PC-3 (cell line): ENCODE results near the gene PCBP3. TPM values are rescaled to one million over a fixed set of nuclear protein-coding genes. Genes with fewer than 3 reads are reported as not detected.

Source experiments
- ATAC-seq: fragments of 200-7000 bp; cut with Tn5 transposase; 2 replicates; pipeline ENCODE4 v1.9.1; 2020; ENCODE audit warnings: mild to moderate bottlenecking, moderate library complexity
- BruUV-seq: library from RNA; stranded (reverse); fragments of 400-500 nt; replicated peaks from 2 replicates; lab custom pipeline; 2021; lab: Mats Ljungman, UMichigan
- CTCF ChIA-PET: fragments of 300-600 bp; sonication (Branson Sonifier 250); formaldehyde crosslinking; loops from one replicate; lab custom pipeline; 2022; ENCODE audit warnings: antibody characterized with exemption; lab: Charles Lee
- POLR2A ChIA-PET: fragments of 300-600 bp; sonication (Branson Sonifier 250); formaldehyde crosslinking; loops from one replicate; lab custom pipeline; 2022; ENCODE audit warnings: antibody characterized with exemption; ENCODE audit not compliant: unreplicated experiment; lab: Charles Lee
- DNase-seq: peaks from one replicate; pipeline ENCODE4 v3.0.0-alpha.2; 2015
- H2AFZ ChIP-seq: fragments of 300-600 bp; sonication (generic); 2 replicates; pipeline ENCODE4 v1.6.0; 2016; ENCODE audit warnings: antibody characterized with exemption, low read length
- H3F3A ChIP-seq: fragments of 300-600 bp; sonication (generic); one replicate; pipeline ENCODE4 v1.6.0; 2017; ENCODE audit warnings: antibody characterized with exemption, low read length, control low read depth, mild to moderate bottlenecking; ENCODE audit not compliant: unreplicated experiment
- H3K27ac ChIP-seq: fragments of 300-600 bp; sonication (generic); 2 replicates; pipeline ENCODE4 v1.5.1; 2016; ENCODE audit warnings: mild to moderate bottlenecking, low read length
- H3K27me3 ChIP-seq: fragments of 300-600 bp; sonication (generic); 2 replicates; pipeline ENCODE4 v1.6.1; 2016; ENCODE audit warnings: low read length, mixed read lengths
- H3K36me3 ChIP-seq: fragments of 300-600 bp; sonication (generic); 2 replicates; pipeline ENCODE4 v1.6.1; 2016; ENCODE audit warnings: low read depth, mixed run types, low read length, mixed read lengths
- H3K4me1 ChIP-seq: fragments of 300-600 bp; sonication (generic); 2 replicates; pipeline ENCODE4 v1.5.1; 2016; ENCODE audit warnings: low read length; ENCODE audit not compliant: insufficient read depth
- H3K4me2 ChIP-seq: fragments of 300-600 bp; sonication (generic); 2 replicates; pipeline ENCODE4 v1.6.0; 2016; ENCODE audit warnings: low read length
- H3K4me3 ChIP-seq: fragments of 300-600 bp; sonication (generic); 2 replicates; pipeline ENCODE4 v1.5.1; 2016; ENCODE audit warnings: mild to moderate bottlenecking, low read length, mixed read lengths
- H3K79me2 ChIP-seq: fragments of 300-600 bp; sonication (generic); 2 replicates; pipeline ENCODE4 v1.6.1; 2017; ENCODE audit warnings: low read length, mixed read lengths
- H3K9ac ChIP-seq: fragments of 300-600 bp; sonication (generic); 2 replicates; pipeline ENCODE4 v1.6.0; 2016; ENCODE audit warnings: mild to moderate bottlenecking, low read length
- H3K9me2 ChIP-seq: fragments of 300-600 bp; sonication (generic); replicated peaks from 2 replicates; pipeline ENCODE4 v1.6.1; 2016; ENCODE audit warnings: mixed run types, low read length, mixed read lengths
- H3K9me3 ChIP-seq: fragments of 300-600 bp; sonication (generic); 2 replicates; pipeline ENCODE4 v1.6.1; 2016; ENCODE audit warnings: low read length, mixed read lengths
- H4K20me1 ChIP-seq: fragments of 300-600 bp; sonication (generic); 2 replicates; pipeline ENCODE4 v1.6.1; 2016; ENCODE audit warnings: low read length, mixed read lengths
- EZH2 ChIP-seq: fragments of 300-600 bp; sonication (generic); IDR thresholded peaks from one replicate; pipeline ENCODE4 v1.6.1; 2017; ENCODE audit warnings: antibody characterized with exemption, mild to moderate bottlenecking, low read length; ENCODE audit not compliant: unreplicated experiment
- EZH2phosphoT487 ChIP-seq: fragments of 300-600 bp; sonication (generic); IDR thresholded peaks from 2 replicates; pipeline ENCODE4 v1.6.1; 2018; ENCODE audit warnings: mild to moderate bottlenecking, antibody characterized with exemption, low read length, borderline replicate concordance
- intact Hi-C: fragments of 100-400 bp; cut with micrococcal nuclease; formaldehyde crosslinking; loops from 2 replicates; pipeline ENCODE4 v1.9.0; 2023
- total RNA-seq: library from RNA; depleted of rRNA; stranded (reverse); fragments of >200 nt; gene quantifications from 2 replicates; pipeline ENCODE4 v1.2.3, GENCODE V29; 2014
- TF ChIP-seq, protein P1 (sequence below): fragments of 300-600 bp; sonication (generic); conservative IDR thresholded peaks from 2 replicates; pipeline ENCODE4 v1.5.1; 2017; ENCODE audit warnings: antibody characterized with exemption, low read depth, mild to moderate bottlenecking, low read length

PCBP3 gene
- total RNA-seq, 1 experiment from 2014 or later = 2.4 TPM

DNA sequence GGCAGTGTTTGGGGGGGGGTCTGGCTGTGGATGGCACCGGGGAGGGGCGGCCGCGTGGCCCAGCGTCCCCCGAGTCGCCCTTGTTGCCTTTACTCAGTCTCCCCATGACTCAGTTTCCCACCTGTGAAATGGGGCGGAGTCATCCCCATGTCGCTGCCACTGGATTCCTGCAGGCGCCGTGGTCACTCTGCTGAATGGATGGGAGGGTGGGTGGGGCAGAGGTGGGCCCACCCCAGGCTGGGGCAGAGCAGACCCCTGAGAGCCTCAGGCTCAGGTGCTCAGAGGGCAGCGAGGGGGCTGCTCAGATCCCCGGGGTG lies 340.1 kb downstream of the PCBP3 start:
- CTCF ChIA-PET = interaction anchor here (0.5 to 2.0 kb wide), 3 partner anchors 10 to 341 kb away, joined by 3 to 7 read pairs (median 4); no protein-coding TSS in a partner anchor
- peak overlapping the region; percentile 98 for H3K9ac ChIP-seq
- H2AFZ ChIP-seq = no peak overlapping the region

DNA sequence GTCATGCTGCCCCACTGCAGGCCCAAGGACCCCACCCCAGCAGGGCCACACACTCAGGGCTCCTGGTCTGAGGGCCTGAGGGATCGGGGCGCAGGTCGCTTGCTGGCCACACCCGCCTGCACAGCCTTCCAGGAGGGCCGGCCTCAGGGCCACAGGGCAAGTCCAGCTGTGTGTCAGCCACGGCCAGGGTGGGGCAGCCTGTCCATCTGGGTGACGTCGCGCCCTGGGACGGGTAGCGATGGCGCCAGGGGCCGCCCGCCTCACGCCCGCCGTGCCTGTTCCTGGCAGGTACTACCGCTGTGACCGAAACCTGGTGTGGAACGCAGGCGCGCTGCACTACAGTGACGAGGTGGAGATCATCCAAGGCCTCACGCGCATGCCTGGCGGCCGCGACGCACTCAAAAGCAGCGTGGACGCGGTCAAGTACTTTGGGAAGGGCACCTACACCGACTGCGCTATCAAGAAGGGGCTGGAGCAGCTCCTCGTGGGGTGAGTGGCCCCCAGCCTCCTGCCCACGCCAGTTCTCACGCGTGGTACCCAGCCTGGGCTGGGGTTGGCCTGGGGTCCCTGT lies 340.5 kb downstream of the PCBP3 start:
- H3K27me3 ChIP-seq = no peaks in the 10 kb centered on the region
- CTCF ChIA-PET = interaction anchor here (0.5 to 2.0 kb wide), 3 partner anchors 10 to 341 kb away, joined by 3 to 7 read pairs (median 4); no protein-coding TSS in a partner anchor
- no peak for TF ChIP-seq EZH2
- TF ChIP-seq, protein P1, sequence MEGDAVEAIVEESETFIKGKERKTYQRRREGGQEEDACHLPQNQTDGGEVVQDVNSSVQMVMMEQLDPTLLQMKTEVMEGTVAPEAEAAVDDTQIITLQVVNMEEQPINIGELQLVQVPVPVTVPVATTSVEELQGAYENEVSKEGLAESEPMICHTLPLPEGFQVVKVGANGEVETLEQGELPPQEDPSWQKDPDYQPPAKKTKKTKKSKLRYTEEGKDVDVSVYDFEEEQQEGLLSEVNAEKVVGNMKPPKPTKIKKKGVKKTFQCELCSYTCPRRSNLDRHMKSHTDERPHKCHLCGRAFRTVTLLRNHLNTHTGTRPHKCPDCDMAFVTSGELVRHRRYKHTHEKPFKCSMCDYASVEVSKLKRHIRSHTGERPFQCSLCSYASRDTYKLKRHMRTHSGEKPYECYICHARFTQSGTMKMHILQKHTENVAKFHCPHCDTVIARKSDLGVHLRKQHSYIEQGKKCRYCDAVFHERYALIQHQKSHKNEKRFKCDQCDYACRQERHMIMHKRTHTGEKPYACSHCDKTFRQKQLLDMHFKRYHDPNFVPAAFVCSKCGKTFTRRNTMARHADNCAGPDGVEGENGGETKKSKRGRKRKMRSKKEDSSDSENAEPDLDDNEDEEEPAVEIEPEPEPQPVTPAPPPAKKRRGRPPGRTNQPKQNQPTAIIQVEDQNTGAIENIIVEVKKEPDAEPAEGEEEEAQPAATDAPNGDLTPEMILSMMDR = no peak
- TF ChIP-seq EZH2phosphoT487 = no peak
- H3K27ac ChIP-seq = peak overlapping the region; percentile 39
- H3K4me2 ChIP-seq = peak overlapping the region; percentile 97
- H3K79me2 ChIP-seq = peaks cover 60% of the 10 kb centered on the region
- peaks cover 4% of the 10 kb centered on the region for H3F3A ChIP-seq
- peak; percentile 65 for DNase-seq
- H3K9me3 ChIP-seq = no peaks in the 10 kb centered on the region
- peak overlapping the region; percentile 98 for H3K9ac ChIP-seq
- no peak overlapping the region for H2AFZ ChIP-seq
- H3K4me1 ChIP-seq = peaks cover 34% of the 10 kb centered on the region
- POLR2A ChIA-PET = interaction anchor here (0.5 to 0.6 kb wide), 2 partner anchors 97 to 1057 kb away, joined by 3 read pairs; no protein-coding TSS in a partner anchor
- H4K20me1 ChIP-seq = peaks cover 22% of the 10 kb centered on the region
- ATAC-seq = peak; percentile 59
- peak overlapping the region; percentile 88 for H3K4me3 ChIP-seq
- intact Hi-C loops = loop anchor here (5.0 kb wide), 1 partner anchor 68 kb away; no protein-coding TSS in a partner anchor
- BruUV-seq = no TSS peak
- H3K9me2 ChIP-seq = no peaks in the 10 kb centered on the region
- H3K36me3 ChIP-seq = peaks cover 27% of the 10 kb centered on the region

More for the DNA sequence above, 340.1 kb downstream of the PCBP3 start:
- intact Hi-C loops = loop anchor here (5.0 kb wide), 1 partner anchor 69 kb away; no protein-coding TSS in a partner anchor
- no peak for ATAC-seq
- Histone ChIP-seq H3K9me2 (no peaks in the 10 kb centered on the region), H3K4me3 (peak overlapping the region; percentile 88), H3K27ac (peak overlapping the region; percentile 61), H3K79me2 (peaks cover 60% of the 10 kb centered on the region), H3K36me3 (peaks cover 27% of the 10 kb centered on the region), H4K20me1 (peaks cover 22% of the 10 kb centered on the region), H3F3A (peaks cover 4% of the 10 kb centered on the region), H3K4me2 (peak overlapping the region; percentile 97), H3K4me1 (peaks cover 38% of the 10 kb centered on the region), H3K9me3 (no peaks in the 10 kb centered on the region), H3K27me3 (no peaks in the 10 kb centered on the region)
- no TSS peak for BruUV-seq
- no peak for DNase-seq
- TF ChIP-seq, protein P1 = no peak
- no peak for TF ChIP-seq EZH2
- TF ChIP-seq EZH2phosphoT487 = no peak
- POLR2A ChIA-PET = interaction anchor here (0.5 to 0.9 kb wide), 2 partner anchors 10 to 1056 kb away, joined by 3 to 9 read pairs; no protein-coding TSS in a partner anchor

DNA sequence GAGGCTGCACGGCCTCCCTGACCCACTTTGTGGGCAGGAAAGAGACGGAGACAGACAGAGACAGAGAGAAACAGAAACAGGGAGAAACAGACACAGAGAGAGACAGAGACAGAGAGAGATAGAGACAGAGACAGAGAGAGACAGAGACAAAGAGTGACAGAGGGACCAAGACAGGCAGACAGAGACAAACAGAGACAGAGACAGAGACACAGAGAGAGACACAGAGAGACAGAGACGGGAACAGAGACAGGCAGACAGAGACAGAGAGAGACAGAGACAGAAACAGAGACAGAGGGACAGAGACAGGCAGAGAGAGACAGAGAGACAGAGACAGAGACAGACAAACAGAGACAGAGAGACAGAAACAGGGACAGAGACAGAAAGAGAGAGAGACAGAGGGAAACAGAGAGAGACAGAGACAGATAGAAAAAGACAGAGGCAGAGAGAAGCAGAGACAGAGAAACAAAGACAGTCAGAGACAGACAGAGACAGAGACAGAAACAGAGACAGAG lies 341.1 kb downstream of the PCBP3 start:
- Histone ChIP-seq H3K36me3 (peaks cover 27% of the 10 kb centered on the region), H3K4me3 (peak overlapping the region; percentile 88; the same call in 1 of the 2 replicates), H4K20me1 (peaks cover 22% of the 10 kb centered on the region), H3K9ac (peak overlapping the region; percentile 98), H3F3A (peaks cover 1% of the 10 kb centered on the region), H3K9me2 (no peaks in the 10 kb centered on the region), H3K27ac (peak overlapping the region; percentile 39), H2AFZ (no peak overlapping the region), H3K79me2 (peaks cover 60% of the 10 kb centered on the region), H3K27me3 (no peaks in the 10 kb centered on the region), H3K9me3 (no peaks in the 10 kb centered on the region), H3K4me1 (peaks cover 28% of the 10 kb centered on the region), H3K4me2 (peak overlapping the region; percentile 97)
- TSS peak; percentile 8 for BruUV-seq
- POLR2A ChIA-PET = interaction anchor here (0.6 kb wide), 1 partner anchor 97 kb away, joined by 3 read pairs; no protein-coding TSS in a partner anchor
- intact Hi-C loops = loop anchor here (5.0 kb wide), 1 partner anchor 68 kb away; no protein-coding TSS in a partner anchor
- CTCF ChIA-PET = no interaction called here
- TF ChIP-seq, protein P1 = no peak
- TF ChIP-seq EZH2 (no peak), EZH2phosphoT487 (no peak)
- no peak for ATAC-seq
- DNase-seq = no peak
